Endothelial cell (in vitro differentiated cells): ENCODE results near the gene HAGHL. TPM values are rescaled to one million over a fixed set of nuclear protein-coding genes. Genes with fewer than 3 reads are reported as not detected.

Source experiments
- DNase-seq: peaks from one replicate; pipeline ENCODE4 v3.0.0; 2021; ENCODE audit warnings: low spot score
- H3K27ac Mint-ChIP-seq: one replicate; pipeline ENCODE4 v1.8.0; 2021; ENCODE audit warnings: mixed read lengths, inconsistent platforms; ENCODE audit not compliant: unreplicated experiment
- H3K27me3 Mint-ChIP-seq: one replicate; pipeline ENCODE4 v1.8.0; 2021; ENCODE audit warnings: mild to moderate bottlenecking, moderate library complexity, mixed read lengths, inconsistent platforms; ENCODE audit not compliant: unreplicated experiment
- H3K36me3 Mint-ChIP-seq: one replicate; pipeline ENCODE4 v1.8.0; 2021; ENCODE audit warnings: mild to moderate bottlenecking, low read depth, mixed read lengths, inconsistent platforms; ENCODE audit not compliant: unreplicated experiment
- H3K4me1 Mint-ChIP-seq: one replicate; pipeline ENCODE4 v1.8.0; 2021; ENCODE audit warnings: mild to moderate bottlenecking, mixed read lengths, inconsistent platforms; ENCODE audit not compliant: unreplicated experiment
- H3K4me3 Mint-ChIP-seq: one replicate; pipeline ENCODE4 v1.8.0; 2021; ENCODE audit warnings: mild to moderate bottlenecking, mixed read lengths, inconsistent platforms; ENCODE audit not compliant: unreplicated experiment
- H3K9me3 Mint-ChIP-seq: one replicate; pipeline ENCODE4 v1.8.0; 2021; ENCODE audit warnings: mixed read lengths, inconsistent platforms; ENCODE audit not compliant: unreplicated experiment
- total RNA-seq: library from RNA; stranded (reverse); fragmentation: NEBNext Ultra II Directional; extraction: Animal tissue kit (Norgen Biotek cat#: 25700); gene quantifications from one replicate; pipeline ENCODE4 v1.2.1, GENCODE V29; 2021; ENCODE audit not compliant: unreplicated experiment
- TF ChIP-seq, protein P1 (sequence below): fragments of 200-600 bp; sonication (generic); IDR thresholded peaks from one replicate; pipeline ENCODE4 v1.5.0; 2021; ENCODE audit warnings: antibody characterized with exemption; ENCODE audit not compliant: unreplicated experiment

HAGHL gene
- total RNA-seq, 1 donor from 2014 or later = 1.5 TPM

DNA sequence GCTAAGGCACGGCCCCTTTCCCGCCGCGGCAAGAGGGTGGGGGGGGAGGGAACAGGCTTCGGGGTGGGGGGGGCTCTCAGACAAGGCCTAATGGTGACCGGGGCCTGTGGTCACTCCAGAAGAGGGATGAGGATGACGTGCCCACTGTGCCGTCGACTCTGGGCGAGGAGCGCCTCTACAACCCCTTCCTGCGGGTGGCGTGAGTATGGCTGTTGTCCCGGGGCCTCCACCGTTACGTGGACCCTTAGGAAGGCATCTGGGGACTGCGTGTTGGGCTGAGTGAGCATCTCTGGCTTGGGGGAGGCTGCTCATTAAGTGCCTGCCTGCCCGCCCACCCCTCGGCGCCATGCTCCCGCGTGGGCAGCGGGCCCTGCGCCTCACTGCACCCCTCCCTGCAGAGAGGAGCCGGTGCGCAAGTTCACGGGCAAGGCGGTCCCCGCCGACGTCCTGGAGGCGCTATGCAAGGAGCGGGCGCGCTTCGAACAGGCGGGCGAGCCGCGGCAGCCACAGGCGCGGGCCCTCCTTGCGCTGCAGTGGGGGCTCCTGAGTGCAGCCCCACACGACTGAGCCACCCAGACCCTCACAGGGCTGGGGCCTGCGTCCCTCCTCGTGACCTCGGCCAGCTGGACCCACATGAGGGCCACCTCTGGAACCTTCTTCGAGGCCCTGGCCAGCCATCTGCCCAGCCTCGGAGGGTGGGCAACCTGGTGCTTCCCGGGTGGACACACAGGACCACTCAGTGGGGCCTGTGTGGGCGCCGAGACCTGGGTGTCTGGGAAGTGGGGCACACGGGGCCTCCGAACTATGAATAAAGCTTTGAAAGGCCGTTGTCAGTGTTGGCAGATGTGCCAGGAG, 2.2 kb downstream of the HAGHL start:
- Mint-ChIP-seq H3K9me3 (no peaks in the 10 kb centered on the region), H3K4me1 (no peaks in the 10 kb centered on the region), H3K36me3 (peaks cover 10% of the 10 kb centered on the region), H3K4me3 (no peak overlapping the region), H3K27me3 (peaks cover 5% of the 10 kb centered on the region), H3K27ac (no peak overlapping the region)
- DNase-seq = no peak
- TF ChIP-seq, protein P1, sequence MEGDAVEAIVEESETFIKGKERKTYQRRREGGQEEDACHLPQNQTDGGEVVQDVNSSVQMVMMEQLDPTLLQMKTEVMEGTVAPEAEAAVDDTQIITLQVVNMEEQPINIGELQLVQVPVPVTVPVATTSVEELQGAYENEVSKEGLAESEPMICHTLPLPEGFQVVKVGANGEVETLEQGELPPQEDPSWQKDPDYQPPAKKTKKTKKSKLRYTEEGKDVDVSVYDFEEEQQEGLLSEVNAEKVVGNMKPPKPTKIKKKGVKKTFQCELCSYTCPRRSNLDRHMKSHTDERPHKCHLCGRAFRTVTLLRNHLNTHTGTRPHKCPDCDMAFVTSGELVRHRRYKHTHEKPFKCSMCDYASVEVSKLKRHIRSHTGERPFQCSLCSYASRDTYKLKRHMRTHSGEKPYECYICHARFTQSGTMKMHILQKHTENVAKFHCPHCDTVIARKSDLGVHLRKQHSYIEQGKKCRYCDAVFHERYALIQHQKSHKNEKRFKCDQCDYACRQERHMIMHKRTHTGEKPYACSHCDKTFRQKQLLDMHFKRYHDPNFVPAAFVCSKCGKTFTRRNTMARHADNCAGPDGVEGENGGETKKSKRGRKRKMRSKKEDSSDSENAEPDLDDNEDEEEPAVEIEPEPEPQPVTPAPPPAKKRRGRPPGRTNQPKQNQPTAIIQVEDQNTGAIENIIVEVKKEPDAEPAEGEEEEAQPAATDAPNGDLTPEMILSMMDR = no peak

DNA sequence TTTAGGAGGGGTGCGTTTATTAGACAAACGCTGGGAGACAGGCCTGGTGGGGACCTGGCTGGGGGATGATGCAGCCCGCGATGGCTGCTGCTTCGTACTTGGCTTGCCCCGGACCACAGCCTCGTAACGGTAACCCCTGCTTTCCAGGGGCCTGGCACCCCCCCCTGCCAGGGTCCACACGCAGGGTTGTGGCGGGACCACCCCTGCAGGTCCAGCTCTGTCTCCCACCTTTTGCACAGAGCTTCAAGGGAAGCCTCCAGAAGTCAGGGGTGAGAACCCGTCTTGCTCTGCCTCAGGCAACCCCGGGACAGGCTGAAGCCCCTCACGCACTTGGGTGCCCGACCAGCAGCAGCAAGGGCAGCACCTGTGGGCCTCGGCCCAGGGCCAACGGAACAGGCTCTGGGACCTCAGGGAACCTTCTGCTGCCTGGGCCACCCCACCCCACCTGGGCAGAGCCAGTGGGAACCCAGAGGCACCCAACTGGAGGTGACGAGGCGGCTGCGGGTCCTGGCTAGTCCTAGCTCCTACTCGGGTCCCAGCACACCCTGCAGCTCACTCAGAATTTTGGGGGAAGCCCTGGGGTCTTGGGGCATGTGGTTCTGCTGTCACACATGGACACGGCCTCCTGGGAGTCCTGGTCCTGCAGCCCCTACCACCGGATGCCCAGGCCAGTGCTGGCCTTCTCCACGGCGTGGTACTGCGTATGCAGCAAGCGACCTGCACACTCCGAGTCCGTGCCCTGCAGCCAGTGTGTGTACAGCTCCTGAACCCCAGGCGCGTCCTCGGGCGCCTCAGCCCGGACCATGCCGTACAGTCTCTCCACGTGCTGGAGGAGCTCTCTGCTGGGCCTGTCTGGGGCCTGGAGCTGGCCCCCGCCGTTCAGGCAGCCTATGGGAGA, 3.1 kb downstream of the HAGHL start:
- Mint-ChIP-seq H3K4me1 (no peaks in the 10 kb centered on the region), H3K36me3 (peaks cover 10% of the 10 kb centered on the region), H3K27me3 (peaks cover 5% of the 10 kb centered on the region), H3K27ac (no peak overlapping the region), H3K9me3 (no peaks in the 10 kb centered on the region), H3K4me3 (no peak overlapping the region)
- TF ChIP-seq, protein P1 = no peak
- DNase-seq = no peak

DNA sequence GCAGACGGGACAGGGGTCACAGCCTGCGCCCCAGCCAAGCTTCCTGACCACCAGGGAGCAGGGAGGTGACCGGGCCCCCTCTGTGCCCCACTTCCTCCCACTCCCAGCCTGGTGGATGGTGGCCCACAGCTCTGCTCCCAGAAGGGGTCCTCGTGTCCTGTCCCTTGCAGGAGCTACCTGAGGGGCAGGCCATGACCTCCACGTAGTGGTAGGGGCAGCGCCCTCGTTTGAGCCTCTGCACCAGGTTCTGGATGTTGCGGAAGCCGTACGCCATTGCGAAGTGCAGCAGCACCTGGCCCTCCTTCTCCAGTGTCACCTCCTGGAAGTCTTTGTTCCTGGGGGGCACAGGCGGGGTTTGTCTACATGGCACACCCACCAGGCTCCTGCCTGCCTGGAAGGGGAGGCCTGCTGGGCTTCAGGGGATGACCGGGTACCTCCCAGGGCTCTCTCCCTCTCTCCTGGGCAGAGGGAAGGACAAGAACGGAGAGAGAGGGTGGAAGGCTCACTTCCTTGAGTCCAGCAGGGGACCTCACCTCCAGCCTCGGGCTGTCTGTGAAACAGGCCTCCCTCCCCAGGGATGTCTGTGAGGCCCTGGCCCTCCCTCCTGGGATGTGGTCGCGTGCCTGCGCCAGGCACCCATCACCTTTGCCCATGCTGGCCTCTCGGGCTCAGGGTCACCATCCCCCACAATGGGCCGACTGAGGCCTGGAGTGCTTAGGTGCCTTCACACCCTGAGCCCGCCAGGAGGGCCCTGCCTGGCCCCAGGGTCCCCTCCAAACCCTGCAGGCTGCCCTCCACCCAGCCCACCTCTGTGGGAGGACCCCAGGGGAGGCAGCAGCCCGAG, 4.0 kb downstream of the HAGHL start:
- H3K9me3 Mint-ChIP-seq = no peaks in the 10 kb centered on the region
- H3K36me3 Mint-ChIP-seq = peaks cover 16% of the 10 kb centered on the region
- TF ChIP-seq, protein P1 = no peak
- DNase-seq = no peak
- H3K4me1 Mint-ChIP-seq = no peaks in the 10 kb centered on the region
- no peak overlapping the region for H3K4me3 Mint-ChIP-seq
- peaks cover 8% of the 10 kb centered on the region for H3K27me3 Mint-ChIP-seq
- no peak overlapping the region for H3K27ac Mint-ChIP-seq

DNA sequence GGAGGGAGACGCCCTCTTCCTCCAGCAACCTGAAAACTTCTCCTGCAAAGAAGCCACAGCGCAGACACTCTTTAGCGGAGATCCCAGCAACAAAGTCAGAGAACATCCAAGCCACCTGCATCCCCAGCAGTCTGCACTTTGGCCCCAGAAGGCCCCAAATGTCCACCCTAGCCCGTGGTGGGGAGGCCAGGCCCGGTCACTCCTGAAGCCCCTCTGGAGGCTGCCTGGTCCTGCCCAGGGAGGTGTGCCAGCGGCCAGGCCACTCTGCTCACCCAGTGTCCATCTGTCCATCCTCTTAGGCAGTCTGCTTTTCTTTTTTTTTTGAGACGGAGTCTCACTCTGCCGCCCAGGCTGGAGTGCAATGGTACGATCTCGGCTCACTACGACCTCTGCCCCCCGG, 5.4 kb downstream of the HAGHL start:
- no peak for DNase-seq
- TF ChIP-seq, protein P1 = no peak
- H3K4me1 Mint-ChIP-seq = peaks cover 6% of the 10 kb centered on the region
- no peaks in the 10 kb centered on the region for H3K9me3 Mint-ChIP-seq
- no peak overlapping the region for H3K27ac Mint-ChIP-seq
- H3K4me3 Mint-ChIP-seq = no peak overlapping the region
- peaks cover 5% of the 10 kb centered on the region for H3K27me3 Mint-ChIP-seq
- peaks cover 19% of the 10 kb centered on the region for H3K36me3 Mint-ChIP-seq
